GM19351 (cell line): ENCODE results near the gene ZNF692.
"Not testable (repeated sequence)": the region's sequence is repeated elsewhere in the genome, so short reads cannot be mapped to it uniquely, and the experiment has no call there.

Experiments used
- ATAC-seq: cut with Tn5 transposase; IDR thresholded peaks from one replicate; pipeline ENCODE4 v1.9.1; 2021; ENCODE audit warnings: mild to moderate bottlenecking, moderate library complexity; ENCODE audit not compliant: unreplicated experiment

The ZNF692 gene

DNA sequence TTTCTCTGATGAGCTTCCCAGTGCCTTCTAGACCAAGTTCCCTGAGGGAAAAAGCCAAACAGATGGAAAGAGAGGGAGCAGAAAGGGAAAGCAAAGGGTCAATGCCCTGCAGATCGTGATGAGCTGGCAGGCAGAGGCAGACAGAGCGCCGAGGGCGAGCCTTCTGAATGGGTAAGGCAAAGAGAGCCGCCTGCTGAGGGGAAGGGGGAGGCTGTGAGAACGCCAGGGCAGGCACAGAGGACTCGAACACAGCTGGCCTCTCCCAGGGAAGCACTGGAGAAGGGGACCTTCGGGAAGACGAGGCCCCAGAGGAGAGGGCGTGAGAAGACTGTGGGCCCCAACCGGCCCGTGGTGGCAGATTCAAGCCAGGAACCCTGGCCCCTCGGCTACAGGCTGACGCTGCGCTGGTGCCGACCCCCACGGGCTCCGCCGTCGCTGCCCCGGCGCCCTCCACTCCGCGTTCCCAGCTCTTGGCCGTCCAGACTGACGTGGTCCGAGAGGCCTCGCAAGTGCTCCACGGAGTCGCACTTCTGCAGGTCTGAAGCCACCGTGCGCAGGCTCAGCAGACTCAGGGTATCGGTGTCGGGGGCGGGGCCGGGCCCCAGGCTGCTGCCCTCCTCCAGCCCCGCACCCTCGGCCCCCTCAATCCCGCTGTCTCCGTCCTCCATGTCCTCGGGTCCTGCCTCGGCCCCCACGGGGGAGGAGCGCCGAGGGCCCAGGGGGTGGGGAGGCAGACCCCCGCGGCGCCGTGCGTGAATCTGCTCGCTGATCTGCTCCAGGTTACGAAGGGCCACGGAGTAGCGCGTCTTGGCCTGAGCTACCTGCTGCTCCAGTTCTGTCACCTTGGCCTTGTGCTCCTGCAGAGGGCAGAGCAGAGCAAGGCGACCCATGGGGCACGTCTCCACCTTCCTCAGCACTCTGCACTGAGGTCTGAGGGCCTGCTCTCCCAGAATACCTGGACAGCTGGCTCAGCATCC lies 47.1 kb downstream of the ZNF692 start:
- ATAC-seq, result no peak

DNA sequence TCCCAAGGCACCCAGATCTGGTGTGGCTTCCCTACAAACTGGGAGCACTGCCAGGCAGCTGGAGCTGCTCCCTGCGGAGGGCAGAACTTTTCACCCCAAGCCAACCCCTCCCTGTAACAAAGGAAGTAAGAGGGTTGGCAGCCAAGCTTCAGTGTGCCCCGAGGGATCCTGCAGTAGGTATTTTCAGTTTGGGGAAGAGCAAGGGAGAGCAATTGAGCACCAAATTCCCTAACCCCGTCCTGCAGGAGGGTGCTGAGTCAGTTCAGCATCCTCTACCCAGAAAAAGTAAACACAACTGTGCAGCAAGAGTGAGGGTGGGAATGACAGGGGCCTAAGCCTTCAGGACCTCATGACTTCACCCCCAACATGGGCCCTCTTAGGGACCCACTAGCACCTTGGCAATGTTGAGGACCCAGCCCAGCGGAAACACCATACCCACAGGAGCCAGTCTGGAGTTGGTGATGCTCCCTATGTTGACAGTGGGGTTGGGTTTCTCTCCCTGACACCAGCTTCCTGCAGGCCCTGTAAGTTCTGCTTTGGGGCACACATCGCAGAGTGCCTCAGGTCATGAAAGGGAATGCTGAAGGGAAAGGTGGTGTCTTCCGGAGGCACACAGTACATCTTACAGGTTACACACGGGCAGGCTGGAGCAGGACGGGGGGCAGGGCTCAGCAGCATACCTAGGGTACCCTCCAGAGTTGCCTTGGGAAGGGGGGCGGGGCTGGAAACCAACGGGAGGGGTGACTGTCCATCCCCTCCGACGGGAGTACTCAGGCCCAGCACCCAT lies 48.0 kb downstream of the ZNF692 start:
- no peak for ATAC-seq

DNA sequence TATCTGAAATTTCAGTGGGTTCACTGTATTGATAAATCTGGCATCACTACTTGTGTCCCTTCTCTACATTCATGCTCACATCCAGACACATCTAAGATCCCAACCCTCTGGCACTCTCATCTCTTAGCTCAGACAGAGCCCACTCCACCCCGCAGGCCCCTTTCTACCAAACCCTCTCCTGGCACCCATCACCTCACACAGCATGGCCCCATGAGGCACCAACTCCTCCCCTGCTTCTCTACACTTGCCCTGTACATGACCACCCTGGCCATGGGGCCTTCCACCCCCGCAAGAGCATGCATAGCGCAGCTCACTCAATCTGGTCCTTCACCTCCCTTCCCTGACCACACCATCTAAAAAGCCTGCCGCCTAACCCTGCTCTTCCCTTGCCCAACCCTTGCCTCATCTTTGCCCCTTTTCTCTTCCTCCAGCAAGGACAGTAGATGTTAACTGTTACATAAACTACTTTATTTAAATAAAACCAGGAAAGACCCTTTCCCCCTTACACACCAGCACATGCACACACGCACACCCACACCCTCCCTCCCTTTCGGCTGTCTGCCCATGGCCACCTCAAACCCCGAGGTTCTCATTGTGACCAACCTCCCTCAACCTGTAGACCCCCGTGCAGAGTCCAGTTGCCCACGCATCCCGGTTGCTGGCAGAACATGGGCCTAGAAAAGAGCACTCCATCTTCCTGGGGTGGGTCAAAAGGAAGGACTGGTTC lies 48.7 kb downstream of the ZNF692 start:
- no peak for ATAC-seq

DNA sequence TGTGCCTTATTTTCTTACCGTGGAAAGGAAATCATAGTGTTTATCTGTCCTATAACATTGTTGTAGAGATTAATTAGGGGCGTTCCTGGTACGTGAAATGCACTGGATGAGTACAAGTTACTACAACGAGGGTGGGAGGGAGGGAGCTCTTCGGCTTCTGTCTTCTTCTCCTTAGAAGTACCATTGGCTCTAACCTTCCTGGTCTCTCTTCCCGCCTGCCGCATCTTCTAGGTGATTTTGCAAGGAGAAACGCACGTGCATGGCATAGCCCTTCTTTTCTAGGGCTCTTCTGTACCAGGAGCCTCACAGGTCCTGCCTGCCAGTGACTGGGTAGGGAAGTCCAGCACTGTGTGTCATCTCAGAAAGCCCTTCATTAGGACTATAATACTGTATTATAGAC lies 50.0 kb downstream of the ZNF692 start:
- ATAC-seq, result no peak

DNA sequence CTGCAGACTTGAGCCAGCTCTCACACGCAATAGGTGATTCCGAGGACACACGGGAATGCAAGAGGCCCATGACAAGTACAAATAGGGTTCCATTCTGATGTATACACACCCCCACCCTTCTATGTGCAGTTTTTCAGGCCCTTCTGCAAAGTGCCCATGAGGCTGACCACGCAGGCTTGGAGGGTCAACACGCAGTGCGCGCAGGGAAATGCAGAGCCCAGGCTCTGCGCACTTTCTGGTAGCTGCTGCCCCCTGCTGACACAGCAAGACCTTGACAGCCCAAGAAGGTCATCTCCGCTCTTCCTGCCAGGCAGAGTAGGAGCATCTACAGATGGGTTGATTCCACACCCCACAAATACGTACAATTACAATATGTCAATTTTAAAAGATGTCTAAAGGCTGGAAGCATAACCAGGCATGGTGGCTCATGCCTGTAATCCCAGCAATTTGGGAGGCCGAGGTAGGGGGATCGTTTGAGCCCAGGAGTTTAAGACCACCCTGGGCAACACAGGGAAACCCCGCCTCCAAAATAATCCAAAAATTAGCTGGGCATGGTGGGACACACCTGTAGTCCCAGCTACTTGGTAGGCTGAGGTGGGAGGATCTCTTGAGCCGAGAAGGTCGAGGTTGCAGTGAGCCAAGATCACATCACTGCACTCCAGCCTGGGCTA lies 51.7 kb downstream of the ZNF692 start:
- peak; percentile 55 for ATAC-seq

DNA sequence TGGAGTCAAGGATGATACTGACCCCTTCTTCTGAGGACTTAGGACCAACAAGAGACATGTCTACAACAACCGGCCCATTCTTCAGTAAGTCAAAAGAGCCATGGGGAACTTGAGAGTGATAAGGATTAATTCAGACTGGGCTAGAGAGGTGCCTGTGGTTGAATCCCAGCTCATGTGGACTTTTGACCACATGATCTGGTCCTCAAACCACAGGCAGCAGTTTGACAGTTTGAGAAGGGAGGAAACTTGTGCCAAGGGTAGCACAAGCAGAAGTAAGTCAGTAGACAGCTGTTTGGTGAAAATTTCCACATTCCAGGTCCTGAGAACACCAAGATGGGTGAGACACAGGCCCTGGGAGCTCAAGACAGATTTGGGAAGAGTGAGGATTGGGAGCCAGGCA lies 53.0 kb downstream of the ZNF692 start:
- no peak for ATAC-seq

DNA sequence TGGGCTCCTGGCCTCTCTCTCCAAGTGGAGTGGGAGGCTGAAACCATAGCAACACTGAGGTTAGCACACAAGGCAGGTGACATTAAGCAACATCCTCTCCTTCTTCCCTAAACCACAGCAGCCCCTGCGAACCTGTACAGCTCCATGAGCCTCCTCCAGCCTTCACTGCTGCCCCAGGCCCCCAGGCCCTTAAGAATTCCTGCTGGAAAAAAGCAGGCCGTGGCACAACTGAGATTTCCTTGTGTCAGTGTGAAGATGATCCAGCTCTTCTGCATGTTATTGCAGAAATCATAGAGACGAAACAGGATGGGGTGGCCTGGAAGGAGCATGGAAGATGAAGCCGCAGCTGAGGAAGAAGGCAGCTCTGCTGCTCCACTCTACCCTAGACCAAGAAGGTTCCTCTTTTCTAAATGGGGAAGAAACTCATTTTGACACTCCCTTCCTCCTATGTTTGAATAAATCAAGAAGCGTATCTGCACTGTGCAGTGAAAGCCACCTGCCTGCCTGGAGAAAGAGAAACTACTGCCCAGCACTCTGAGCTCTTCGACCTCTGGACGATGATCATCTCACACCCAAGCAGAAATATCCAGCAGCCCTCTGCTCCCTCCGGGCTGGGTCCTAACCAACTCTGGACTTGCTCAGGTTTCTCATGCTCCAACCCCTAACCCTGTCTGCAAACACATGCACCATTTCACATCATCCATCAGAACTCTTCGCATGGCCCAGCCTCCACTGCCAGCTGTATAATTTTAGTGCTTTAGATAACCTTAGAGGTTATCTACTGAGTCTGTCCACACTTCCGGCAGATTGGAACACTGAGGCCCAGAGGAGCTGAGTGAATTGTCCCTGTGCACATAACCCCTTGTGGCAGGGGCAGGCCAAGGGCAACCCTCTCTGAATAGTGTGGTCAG lies 53.9 kb downstream of the ZNF692 start:
- peak; percentile 81 for ATAC-seq

DNA sequence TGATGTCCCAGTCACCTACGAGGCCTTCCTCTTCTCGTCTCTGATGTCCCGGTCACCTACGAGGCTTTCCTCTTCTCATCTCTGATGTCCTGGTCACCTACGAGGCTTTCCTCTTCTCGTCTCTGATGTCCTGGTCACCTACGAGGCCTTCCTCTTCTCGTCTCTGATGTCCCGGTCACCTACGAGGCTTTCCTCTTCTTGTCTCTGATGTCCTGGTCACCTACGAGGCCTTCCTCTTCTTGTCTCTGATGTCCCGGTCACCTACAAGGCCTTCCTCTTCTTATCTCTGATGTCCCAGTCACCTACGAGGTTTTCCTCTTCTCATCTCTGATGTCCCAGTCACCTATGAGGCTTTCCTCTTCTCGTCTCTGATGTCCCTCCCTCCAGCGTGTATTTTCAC lies 55.4 kb downstream of the ZNF692 start:
- ATAC-seq, result not testable (repeated sequence)

DNA sequence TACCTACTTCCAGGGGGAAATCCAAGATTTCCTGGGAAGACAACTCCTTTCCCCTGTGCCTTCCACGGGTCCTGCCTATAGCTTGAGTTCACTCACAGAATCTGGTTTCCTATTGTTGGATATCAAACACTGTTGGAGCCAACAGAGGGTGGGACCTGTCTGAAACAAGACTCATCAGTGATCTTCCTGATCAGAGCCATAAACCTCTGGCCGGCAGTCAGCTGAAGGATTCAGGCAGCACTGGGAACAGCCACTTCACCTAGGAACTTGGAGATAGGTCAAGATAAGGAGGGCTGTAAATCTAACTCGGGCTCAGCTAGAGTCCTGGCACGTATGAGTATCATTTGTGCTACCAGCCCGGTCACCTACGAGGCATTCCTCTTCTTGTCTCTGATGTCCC lies 56.4 kb downstream of the ZNF692 start:
- no peak for ATAC-seq

DNA sequence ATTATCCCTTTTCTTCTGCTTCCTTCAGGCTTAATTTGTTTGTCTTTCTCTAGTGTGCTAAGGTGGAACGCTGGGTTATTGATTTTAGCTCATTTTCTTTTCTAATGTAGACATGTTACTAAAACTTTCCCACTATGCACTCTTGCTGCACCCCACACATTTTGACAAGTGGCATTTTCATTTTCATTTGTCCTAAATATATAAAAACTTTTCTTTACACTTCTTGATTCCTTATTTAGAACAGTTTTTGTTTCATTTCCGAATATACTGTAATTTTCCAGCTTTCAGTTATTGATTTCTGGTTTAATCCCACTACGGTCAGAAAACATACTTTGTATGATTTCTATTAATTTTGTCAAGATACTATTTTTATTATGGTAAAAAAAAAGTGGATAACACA lies 58.4 kb downstream of the ZNF692 start:
- ATAC-seq, result peak; percentile 16
